ENCODE data around the gene CASR.

DNA sequence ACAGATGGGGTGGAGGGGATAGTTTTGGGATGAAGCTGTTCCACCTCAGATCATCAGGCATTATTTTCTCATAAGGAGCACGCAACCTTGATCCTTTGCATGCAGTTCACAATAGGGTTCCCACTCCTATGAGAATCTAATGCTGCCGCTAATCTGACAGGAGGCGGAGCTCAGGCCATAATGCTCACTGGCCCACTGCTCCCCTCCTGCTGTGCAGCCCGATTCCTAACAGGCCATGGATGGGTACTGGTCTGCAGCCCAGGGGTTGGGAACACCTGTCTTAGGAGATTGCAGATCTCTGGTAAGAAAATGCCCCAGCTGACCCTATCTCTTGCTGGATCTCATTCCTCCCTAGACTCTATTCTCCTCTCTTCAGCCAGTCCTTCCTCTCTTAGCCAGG lies 148.4 kb downstream of the CASR start:
- TF ChIP-seq, protein P1, sequence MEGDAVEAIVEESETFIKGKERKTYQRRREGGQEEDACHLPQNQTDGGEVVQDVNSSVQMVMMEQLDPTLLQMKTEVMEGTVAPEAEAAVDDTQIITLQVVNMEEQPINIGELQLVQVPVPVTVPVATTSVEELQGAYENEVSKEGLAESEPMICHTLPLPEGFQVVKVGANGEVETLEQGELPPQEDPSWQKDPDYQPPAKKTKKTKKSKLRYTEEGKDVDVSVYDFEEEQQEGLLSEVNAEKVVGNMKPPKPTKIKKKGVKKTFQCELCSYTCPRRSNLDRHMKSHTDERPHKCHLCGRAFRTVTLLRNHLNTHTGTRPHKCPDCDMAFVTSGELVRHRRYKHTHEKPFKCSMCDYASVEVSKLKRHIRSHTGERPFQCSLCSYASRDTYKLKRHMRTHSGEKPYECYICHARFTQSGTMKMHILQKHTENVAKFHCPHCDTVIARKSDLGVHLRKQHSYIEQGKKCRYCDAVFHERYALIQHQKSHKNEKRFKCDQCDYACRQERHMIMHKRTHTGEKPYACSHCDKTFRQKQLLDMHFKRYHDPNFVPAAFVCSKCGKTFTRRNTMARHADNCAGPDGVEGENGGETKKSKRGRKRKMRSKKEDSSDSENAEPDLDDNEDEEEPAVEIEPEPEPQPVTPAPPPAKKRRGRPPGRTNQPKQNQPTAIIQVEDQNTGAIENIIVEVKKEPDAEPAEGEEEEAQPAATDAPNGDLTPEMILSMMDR (IDR thresholded peaks at IDR 0.05) = no peak
- TF ChIP-seq EP300 (IDR thresholded peaks at IDR 0.05) = no peak

Data from tibial nerve (tissue), 4 donors.